ENCODE results near the gene TEX9. TPM values are rescaled to one million over a fixed set of nuclear protein-coding genes. Genes with fewer than 3 reads are reported as not detected.

Gene TEX9
- total RNA-seq, 1 donor from 2014 or later, result 31.3 TPM

DNA sequence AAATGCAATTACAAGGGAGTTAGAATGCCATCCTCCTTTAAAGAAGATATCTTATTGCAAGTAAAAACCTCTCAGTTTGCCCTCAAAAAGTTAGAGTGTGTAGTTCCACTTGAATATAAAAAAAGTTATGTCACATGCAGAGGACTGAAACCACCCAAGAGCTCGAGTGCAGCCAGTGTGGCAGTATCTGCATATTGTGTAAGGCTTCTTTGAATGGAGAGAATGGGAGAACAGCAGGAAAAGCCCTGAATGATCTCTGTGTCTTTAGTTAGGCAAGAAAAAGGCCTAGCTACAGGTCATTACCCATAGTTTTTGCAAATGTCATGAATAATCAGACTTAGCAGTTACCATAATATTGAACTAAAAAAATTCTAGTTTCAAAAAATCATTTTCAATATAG, 13.9 kb upstream of the TEX9 start:
- no peak for TF ChIP-seq CTCF (IDR thresholded peaks at IDR 0.05)
- intact Hi-C loops (cut with micrococcal nuclease), result no loop called here
- Mint-ChIP-seq H3K4me1 (peaks cover 1% of the 10 kb centered on the region), H3K4me3 (no peak overlapping the region), H3K9me3 (no peaks in the 10 kb centered on the region), H3K27me3 (no peaks in the 10 kb centered on the region), H3K36me3 (ENCODE audit: low read depth) (no peaks in the 10 kb centered on the region), H3K27ac (no peak overlapping the region)
- POLR2A ChIA-PET, result no interaction called here
- ATAC-seq (ENCODE audit: low read depth), result no peak
- CTCF ChIA-PET, result no interaction called here
- DNase-seq, result no peak

DNA sequence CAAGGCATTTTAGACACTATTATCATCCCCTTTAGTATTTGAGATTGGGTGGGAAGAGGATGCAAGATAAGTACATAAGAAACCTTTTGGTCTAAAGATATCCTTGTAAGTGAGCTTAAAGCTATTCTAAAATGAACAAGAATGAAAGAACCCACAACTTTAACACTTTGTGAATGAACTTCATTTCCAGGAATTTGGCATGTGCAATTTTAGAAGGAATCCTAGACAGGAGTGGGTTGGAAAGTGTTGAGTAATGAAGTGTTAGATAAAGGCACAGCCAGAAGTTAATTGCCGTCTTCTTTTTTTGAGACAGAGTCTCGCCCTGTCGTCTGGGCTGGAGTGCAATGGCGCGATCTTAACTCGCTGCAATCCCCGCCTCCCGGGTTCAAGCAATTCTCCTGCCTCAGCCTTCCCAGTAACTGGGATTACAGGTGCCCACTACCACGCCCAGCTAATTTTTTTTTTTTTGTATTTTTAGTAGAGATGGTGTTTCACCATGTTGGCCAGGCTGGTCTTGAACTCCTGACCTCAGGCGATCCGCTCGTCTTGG, 13.2 kb upstream of the TEX9 start:
- no peak for TF ChIP-seq CTCF (IDR thresholded peaks at IDR 0.05)
- POLR2A ChIA-PET, result no interaction called here

DNA sequence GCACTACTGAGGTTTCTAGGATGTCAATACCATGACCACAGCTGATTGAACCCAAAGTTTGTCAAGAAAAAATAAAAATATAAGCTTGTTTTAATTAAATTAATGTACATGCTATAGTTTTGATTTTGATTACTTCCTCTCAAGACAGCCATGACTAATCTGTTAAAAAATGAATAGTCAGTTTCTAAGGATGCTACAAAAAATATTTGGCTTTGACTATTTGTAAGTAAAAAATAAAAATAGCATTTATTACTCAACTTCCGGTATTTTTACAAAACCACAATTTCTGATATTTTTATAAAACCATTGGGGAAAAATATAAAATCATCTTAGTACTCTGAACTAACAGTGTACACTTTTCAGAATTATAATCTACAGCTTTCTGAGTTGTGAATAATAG, 12.1 kb upstream of the TEX9 start:
- ChIA-PET POLR2A (no interaction called here), CTCF (no interaction called here)
- no peak for TF ChIP-seq CTCF (IDR thresholded peaks at IDR 0.05)
- no peaks in the 10 kb centered on the region for H3K27me3 Mint-ChIP-seq
- intact Hi-C loops (cut with micrococcal nuclease), result no loop called here
- no peaks in the 10 kb centered on the region for H3K36me3 Mint-ChIP-seq (ENCODE audit: low read depth)
- H3K9me3 Mint-ChIP-seq, result no peaks in the 10 kb centered on the region
- H3K4me3 Mint-ChIP-seq, result no peak overlapping the region
- no peak for ATAC-seq (ENCODE audit: low read depth)
- DNase-seq, result no peak
- peaks cover 6% of the 10 kb centered on the region for H3K4me1 Mint-ChIP-seq
- no peak overlapping the region for H3K27ac Mint-ChIP-seq

More for the DNA sequence above, 13.2 kb upstream of the TEX9 start:
- no peak overlapping the region for H3K27ac Mint-ChIP-seq
- intact Hi-C loops (cut with micrococcal nuclease), result no loop called here
- H3K4me1 Mint-ChIP-seq, result peaks cover 6% of the 10 kb centered on the region
- CTCF ChIA-PET, result no interaction called here
- no peak for DNase-seq
- no peaks in the 10 kb centered on the region for H3K36me3 Mint-ChIP-seq (ENCODE audit: low read depth)
- H3K4me3 Mint-ChIP-seq, result no peak overlapping the region
- no peak for ATAC-seq (ENCODE audit: low read depth)
- H3K9me3 Mint-ChIP-seq, result no peaks in the 10 kb centered on the region
- H3K27me3 Mint-ChIP-seq, result no peaks in the 10 kb centered on the region

GRCh38 chr15:56353740-56354139, 11.5 kb upstream of the TEX9 start:
- H3K27ac Mint-ChIP-seq, result no peak overlapping the region
- CTCF ChIA-PET, result no interaction called here
- H3K36me3 Mint-ChIP-seq (ENCODE audit: low read depth), result no peaks in the 10 kb centered on the region

GRCh38 chr15:56356616-56357015, 8.6 kb upstream of the TEX9 start:
- peaks cover 6% of the 10 kb centered on the region for H3K4me1 Mint-ChIP-seq

More at GRCh38 chr15:56353740-56354139, 11.5 kb upstream of the TEX9 start:
- Mint-ChIP-seq H3K9me3 (no peaks in the 10 kb centered on the region), H3K4me1 (peaks cover 6% of the 10 kb centered on the region), H3K27me3 (no peaks in the 10 kb centered on the region), H3K4me3 (no peak overlapping the region)
- no peak for TF ChIP-seq CTCF (IDR thresholded peaks at IDR 0.05)
- DNase-seq (no peak), ATAC-seq (ENCODE audit: low read depth) (no peak)
- intact Hi-C loops (cut with micrococcal nuclease), result no loop called here
- POLR2A ChIA-PET, result no interaction called here

More at GRCh38 chr15:56356616-56357015, 8.6 kb upstream of the TEX9 start:
- ChIA-PET POLR2A (interaction anchor here (1.0 to 1.1 kb wide), 2 partner anchors 8 to 15 kb away, joined by 4 read pairs; partner anchors contain the start of gene TEX9), CTCF (no interaction called here)
- Mint-ChIP-seq H3K9me3 (no peaks in the 10 kb centered on the region), H3K36me3 (ENCODE audit: low read depth) (no peaks in the 10 kb centered on the region), H3K4me3 (no peak overlapping the region), H3K27ac (no peak overlapping the region), H3K27me3 (no peaks in the 10 kb centered on the region)
- ATAC-seq (ENCODE audit: low read depth) (no peak), DNase-seq (no peak)
- no peak for TF ChIP-seq CTCF (IDR thresholded peaks at IDR 0.05)
- intact Hi-C loops (cut with micrococcal nuclease), result no loop called here
